Gastroesophageal sphincter (tissue), 3 donors: ENCODE measurements around the gene GRM3.

Experiments used
- EP300 ChIP-seq: sonication (generic); formaldehyde crosslinking; IDR thresholded peaks from one replicate; pipeline ENCODE4 v1.6.1; 2017; ENCODE audit warnings: antibody characterized with exemption, mild to moderate bottlenecking
- POLR2A ChIP-seq, 2 donors: fragments of 450-650 bp; IDR thresholded peaks; one replicate each; pipeline ENCODE4 v1.6.1; 2017; ENCODE audit warnings: antibody characterized with exemption in 2 of 2, mild to moderate bottlenecking in 2 of 2, moderate library complexity in 1 of 2
- TF ChIP-seq, protein P1 (sequence below), 4 experiments: fragments of 200-600 bp in 2 of 4; fragments of 450-650 bp in 2 of 4; sonication (generic) in 1 of 4; IDR thresholded peaks; one replicate each; pipeline ENCODE4 v1.5.1; 2017 to 2019; ENCODE audit warnings: antibody characterized with exemption in 4 of 4, mild to moderate bottlenecking in 2 of 4, moderate library complexity in 2 of 4

DNA sequence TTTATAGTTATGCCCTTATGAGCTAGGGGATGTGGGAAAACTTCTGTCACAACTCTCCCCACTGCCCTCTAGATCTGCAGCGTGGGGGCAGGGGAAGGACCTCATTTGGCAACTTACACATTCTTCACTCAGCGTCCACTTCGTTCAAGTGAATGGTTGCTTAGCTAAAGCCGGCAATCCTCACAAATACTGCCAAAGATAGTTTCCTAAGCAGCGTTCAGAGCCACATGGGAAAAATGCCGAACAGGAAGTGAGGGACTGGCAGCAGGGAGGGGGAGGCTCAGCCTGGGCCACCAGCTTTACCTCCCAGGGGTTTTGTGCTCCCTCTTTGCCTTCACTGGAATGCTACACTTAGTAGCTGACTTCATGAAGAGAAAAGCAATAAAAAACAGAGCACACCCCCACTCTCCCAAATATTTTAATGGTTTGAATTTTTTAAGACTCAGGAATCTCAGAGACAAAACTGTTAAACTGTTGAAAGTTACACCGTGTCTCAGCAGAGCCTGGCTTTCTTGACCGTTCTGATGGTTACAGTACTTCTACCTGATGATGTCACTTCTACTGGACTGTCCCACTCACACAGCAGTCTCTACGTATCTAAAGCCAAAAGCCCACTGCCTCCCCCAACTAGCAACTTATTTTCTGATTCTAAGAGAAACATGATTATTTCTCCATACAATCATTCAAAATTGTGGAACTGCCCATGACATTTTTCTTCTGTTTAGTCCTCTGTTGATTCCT, 10.4 kb downstream of the GRM3 start:
- TF ChIP-seq, protein P1, sequence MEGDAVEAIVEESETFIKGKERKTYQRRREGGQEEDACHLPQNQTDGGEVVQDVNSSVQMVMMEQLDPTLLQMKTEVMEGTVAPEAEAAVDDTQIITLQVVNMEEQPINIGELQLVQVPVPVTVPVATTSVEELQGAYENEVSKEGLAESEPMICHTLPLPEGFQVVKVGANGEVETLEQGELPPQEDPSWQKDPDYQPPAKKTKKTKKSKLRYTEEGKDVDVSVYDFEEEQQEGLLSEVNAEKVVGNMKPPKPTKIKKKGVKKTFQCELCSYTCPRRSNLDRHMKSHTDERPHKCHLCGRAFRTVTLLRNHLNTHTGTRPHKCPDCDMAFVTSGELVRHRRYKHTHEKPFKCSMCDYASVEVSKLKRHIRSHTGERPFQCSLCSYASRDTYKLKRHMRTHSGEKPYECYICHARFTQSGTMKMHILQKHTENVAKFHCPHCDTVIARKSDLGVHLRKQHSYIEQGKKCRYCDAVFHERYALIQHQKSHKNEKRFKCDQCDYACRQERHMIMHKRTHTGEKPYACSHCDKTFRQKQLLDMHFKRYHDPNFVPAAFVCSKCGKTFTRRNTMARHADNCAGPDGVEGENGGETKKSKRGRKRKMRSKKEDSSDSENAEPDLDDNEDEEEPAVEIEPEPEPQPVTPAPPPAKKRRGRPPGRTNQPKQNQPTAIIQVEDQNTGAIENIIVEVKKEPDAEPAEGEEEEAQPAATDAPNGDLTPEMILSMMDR (IDR thresholded peaks at IDR 0.05) = no peak
- TF ChIP-seq POLR2A (IDR thresholded peaks at IDR 0.05) (no peak), EP300 (no peak)
